ENCODE measurements around the gene POLR2I. TPM values are rescaled to one million over a fixed set of nuclear protein-coding genes. Genes with fewer than 3 reads are reported as not detected.

The POLR2I gene
- total RNA-seq, 1 donor from 2014 or later = 44.0 TPM

DNA sequence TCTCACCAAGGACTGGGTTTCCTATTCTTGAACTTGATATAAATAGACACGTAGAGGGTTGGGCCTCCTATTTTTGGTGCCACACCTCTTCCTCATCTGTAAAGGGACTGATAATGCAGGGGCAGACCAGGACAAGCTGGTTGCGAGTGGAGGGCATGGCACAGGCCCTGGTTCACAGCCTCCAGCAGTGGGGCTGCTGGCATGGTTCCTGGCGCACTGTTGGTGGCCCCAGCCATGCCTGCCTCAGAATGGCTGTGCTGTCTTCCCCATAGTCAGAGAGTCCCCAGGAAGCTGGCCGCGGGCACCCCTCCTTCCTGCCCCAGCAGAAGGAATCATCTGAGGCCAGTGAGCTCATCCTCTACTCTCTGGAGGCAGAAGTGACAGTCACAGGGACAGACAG is 14.2 kb downstream of the POLR2I start:
- no peaks in the 10 kb centered on the region for H3K27me3 ChIP-seq
- H3K4me3 Mint-ChIP-seq = no peak overlapping the region
- no peak overlapping the region for H3K27ac ChIP-seq
- H4K20me1 ChIP-seq (ENCODE audit: low read depth) = no peaks in the 10 kb centered on the region
- H3K9me3 ChIP-seq (ENCODE audit: low read depth) = no peaks in the 10 kb centered on the region
- no peak overlapping the region for H3K9ac ChIP-seq
- no peak overlapping the region for H3K27ac Mint-ChIP-seq
- H3K27me3 Mint-ChIP-seq (ENCODE audit: insufficient read depth, low read depth) = peaks cover 3% of the 10 kb centered on the region
- H3K4me1 ChIP-seq = no peaks in the 10 kb centered on the region
- H3K9me3 Mint-ChIP-seq = no peaks in the 10 kb centered on the region
- H2AFZ ChIP-seq (replicated peaks) = no peak overlapping the region
- no peaks in the 10 kb centered on the region for H3F3A ChIP-seq (ENCODE audit: low read depth)
- H3K4me2 ChIP-seq = no peak overlapping the region
- no peaks in the 10 kb centered on the region for H3K4me1 Mint-ChIP-seq
- TF ChIP-seq EZH2phosphoT487 (IDR thresholded peaks at IDR 0.05) = no peak
- TF ChIP-seq EZH2 (IDR thresholded peaks at IDR 0.05) = no peak
- TF ChIP-seq, protein P1, sequence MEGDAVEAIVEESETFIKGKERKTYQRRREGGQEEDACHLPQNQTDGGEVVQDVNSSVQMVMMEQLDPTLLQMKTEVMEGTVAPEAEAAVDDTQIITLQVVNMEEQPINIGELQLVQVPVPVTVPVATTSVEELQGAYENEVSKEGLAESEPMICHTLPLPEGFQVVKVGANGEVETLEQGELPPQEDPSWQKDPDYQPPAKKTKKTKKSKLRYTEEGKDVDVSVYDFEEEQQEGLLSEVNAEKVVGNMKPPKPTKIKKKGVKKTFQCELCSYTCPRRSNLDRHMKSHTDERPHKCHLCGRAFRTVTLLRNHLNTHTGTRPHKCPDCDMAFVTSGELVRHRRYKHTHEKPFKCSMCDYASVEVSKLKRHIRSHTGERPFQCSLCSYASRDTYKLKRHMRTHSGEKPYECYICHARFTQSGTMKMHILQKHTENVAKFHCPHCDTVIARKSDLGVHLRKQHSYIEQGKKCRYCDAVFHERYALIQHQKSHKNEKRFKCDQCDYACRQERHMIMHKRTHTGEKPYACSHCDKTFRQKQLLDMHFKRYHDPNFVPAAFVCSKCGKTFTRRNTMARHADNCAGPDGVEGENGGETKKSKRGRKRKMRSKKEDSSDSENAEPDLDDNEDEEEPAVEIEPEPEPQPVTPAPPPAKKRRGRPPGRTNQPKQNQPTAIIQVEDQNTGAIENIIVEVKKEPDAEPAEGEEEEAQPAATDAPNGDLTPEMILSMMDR (IDR thresholded peaks at IDR 0.05) = no peak
- H3K36me3 Mint-ChIP-seq = peaks cover 8% of the 10 kb centered on the region
- no peak for DNase-seq (ENCODE audit: low spot score)
- no peak overlapping the region for H3K4me3 ChIP-seq
- no peaks in the 10 kb centered on the region for H3K79me2 ChIP-seq (ENCODE audit: low read depth)
- no peaks in the 10 kb centered on the region for H3K36me3 ChIP-seq

- Histone ChIP-seq H3K27me3 (no peaks in the 10 kb centered on the region), H3K4me1 (no peaks in the 10 kb centered on the region), H3F3A (ENCODE audit: low read depth) (peaks cover 4% of the 10 kb centered on the region), H3K9ac (no peak overlapping the region), H4K20me1 (ENCODE audit: low read depth) (no peaks in the 10 kb centered on the region), H3K4me3 (no peak overlapping the region), H3K4me2 (no peak overlapping the region), H3K79me2 (ENCODE audit: low read depth) (no peaks in the 10 kb centered on the region), H3K9me3 (ENCODE audit: low read depth) (no peaks in the 10 kb centered on the region), H2AFZ (replicated peaks) (no peak overlapping the region), H3K36me3 (no peaks in the 10 kb centered on the region), H3K27ac (no peak overlapping the region)
- Mint-ChIP-seq H3K4me1 (no peaks in the 10 kb centered on the region), H3K4me3 (no peak overlapping the region), H3K9me3 (no peaks in the 10 kb centered on the region), H3K36me3 (peaks cover 8% of the 10 kb centered on the region), H3K27me3 (ENCODE audit: insufficient read depth, low read depth) (peaks cover 3% of the 10 kb centered on the region), H3K27ac (no peak overlapping the region)
- no peak for DNase-seq (ENCODE audit: low spot score)
- TF ChIP-seq, protein P1 (IDR thresholded peaks at IDR 0.05) = no peak
- no peak for TF ChIP-seq EZH2 (IDR thresholded peaks at IDR 0.05)
- TF ChIP-seq EZH2phosphoT487 (IDR thresholded peaks at IDR 0.05) = no peak
Measured at GRCh38 chr19:36099166-36099785, 15.4 kb downstream of the POLR2I start.

- H3K4me1 Mint-ChIP-seq = no peaks in the 10 kb centered on the region
- H4K20me1 ChIP-seq (ENCODE audit: low read depth) = no peaks in the 10 kb centered on the region
- peaks cover 3% of the 10 kb centered on the region for H3K27me3 Mint-ChIP-seq (ENCODE audit: insufficient read depth, low read depth)
- H3K9me3 ChIP-seq (ENCODE audit: low read depth) = no peaks in the 10 kb centered on the region
- no peak overlapping the region for H2AFZ ChIP-seq (replicated peaks)
- no peaks in the 10 kb centered on the region for H3K27me3 ChIP-seq
- no peak overlapping the region for H3K9ac ChIP-seq
- H3K4me3 Mint-ChIP-seq = no peak overlapping the region
- H3K36me3 Mint-ChIP-seq = peaks cover 14% of the 10 kb centered on the region
- H3K4me1 ChIP-seq = no peaks in the 10 kb centered on the region
- H3K36me3 ChIP-seq = no peaks in the 10 kb centered on the region
- no peak overlapping the region for H3K4me3 ChIP-seq
- peak; percentile 55 for DNase-seq (ENCODE audit: low spot score)
- no peaks in the 10 kb centered on the region for H3K9me3 Mint-ChIP-seq
- H3K79me2 ChIP-seq (ENCODE audit: low read depth) = no peaks in the 10 kb centered on the region
- no peak for TF ChIP-seq EZH2phosphoT487 (IDR thresholded peaks at IDR 0.05)
- TF ChIP-seq EZH2 (IDR thresholded peaks at IDR 0.05) = no peak
- TF ChIP-seq, protein P1 (IDR thresholded peaks at IDR 0.05) = no peak
- peaks cover 4% of the 10 kb centered on the region for H3F3A ChIP-seq (ENCODE audit: low read depth)
- H3K27ac Mint-ChIP-seq = no peak overlapping the region
- no peak overlapping the region for H3K4me2 ChIP-seq
- peak overlapping the region; percentile 80 for H3K27ac ChIP-seq
Measured at GRCh38 chr19:36097036-36097435, 17.6 kb downstream of the POLR2I start.
